Caco-2 (cell line): Measurements from ENCODE around the gene DCP1B. TPM values are rescaled to one million over a fixed set of nuclear protein-coding genes. Genes with fewer than 3 reads are reported as not detected.

Experiments used
- BruUV-seq: library from RNA; stranded (reverse); fragments of 400-500 nt; replicated peaks from 2 replicates; lab custom pipeline; 2021; lab: Mats Ljungman, UMichigan
- CTCF ChIA-PET: fragments of 300-600 bp; sonication (Branson Sonifier 250); formaldehyde crosslinking; loops from one replicate; lab custom pipeline; 2022; ENCODE audit warnings: antibody characterized with exemption; lab: Charles Lee
- POLR2A ChIA-PET: fragments of 300-600 bp; sonication (Branson Sonifier 250); formaldehyde crosslinking; loops from one replicate; lab custom pipeline; 2022; ENCODE audit warnings: antibody characterized with exemption; lab: Charles Lee
- DNase-seq, 2 experiments: peaks; one replicate each; pipeline versions ENCODE4 v3.0.0 to v3.0.0-alpha.2; 2020 to 2022
- H3K27me3 ChIP-seq: replicated peaks from 2 replicates; pipeline ENCODE4 v1.6.0; 2011; ENCODE audit warnings: low read length; ENCODE audit not compliant: control insufficient read depth, insufficient read depth
- H3K36me3 ChIP-seq: 2 replicates; pipeline ENCODE4 v1.5.1; 2011; ENCODE audit warnings: low read length; ENCODE audit not compliant: control insufficient read depth, insufficient read depth
- H3K4me1 ChIP-seq: fragments of 250-450 bp; sonication (Bioruptor Pico); 2 replicates; pipeline ENCODE4 v1.5.1; 2020; ENCODE audit warnings: mild to moderate bottlenecking
- H3K4me3 ChIP-seq: 2 replicates; pipeline ENCODE4 v1.5.1; 2011; ENCODE audit warnings: low read depth, mild to moderate bottlenecking, control low read depth, low read length
- H3K9me3 ChIP-seq: fragments of 250-450 bp; sonication (Bioruptor Pico); 2 replicates; pipeline ENCODE4 v1.5.1; 2020; ENCODE audit warnings: mild to moderate bottlenecking, moderate library complexity
- H3K27ac Mint-ChIP-seq: one replicate; pipeline ENCODE4 v1.8.0; 2022; ENCODE audit warnings: mixed read lengths; ENCODE audit not compliant: unreplicated experiment
- H3K27me3 Mint-ChIP-seq: one replicate; pipeline ENCODE4 v1.8.0; 2022; ENCODE audit warnings: mixed read lengths; ENCODE audit not compliant: insufficient read depth, unreplicated experiment
- H3K36me3 Mint-ChIP-seq: one replicate; pipeline ENCODE4 v1.8.0; 2022; ENCODE audit warnings: mild to moderate bottlenecking, mixed read lengths; ENCODE audit not compliant: insufficient read depth, unreplicated experiment
- H3K4me1 Mint-ChIP-seq: one replicate; pipeline ENCODE4 v1.8.0; 2022; ENCODE audit warnings: low read depth, mixed read lengths; ENCODE audit not compliant: unreplicated experiment
- H3K4me3 Mint-ChIP-seq: one replicate; pipeline ENCODE4 v1.8.0; 2022; ENCODE audit warnings: mild to moderate bottlenecking, moderate library complexity, mixed read lengths; ENCODE audit not compliant: unreplicated experiment
- H3K9me3 Mint-ChIP-seq: one replicate; pipeline ENCODE4 v1.8.0; 2022; ENCODE audit warnings: mixed read lengths; ENCODE audit not compliant: unreplicated experiment
- intact Hi-C: fragments of 100-400 bp; cut with micrococcal nuclease; formaldehyde crosslinking; loops from one replicate; pipeline ENCODE4 v1.10.0; 2022; ENCODE audit not compliant: unreplicated experiment
- total RNA-seq: library from RNA; stranded (reverse); gene quantifications from 2 replicates; pipeline ENCODE4 v1.2.3, GENCODE V29; 2022
- TF ChIP-seq, protein P1 (sequence below), 2 experiments: fragments of 200-600 bp in 1 of 2; IDR thresholded peaks; 1 replicate in 1 of 2; 2 replicates in 1 of 2; pipeline versions ENCODE4 v1.5.1 to v1.8.0; 2011 to 2022; ENCODE audit warnings: antibody characterized with exemption in 1 of 2, control low read depth in 1 of 2, inconsistent platforms in 1 of 2, low read depth in 1 of 2, low read length in 1 of 2, mild to moderate bottlenecking in 1 of 2, moderate library complexity in 1 of 2; ENCODE audit not compliant: insufficient read depth in 1 of 2, severe bottlenecking in 1 of 2, unreplicated experiment in 1 of 2

DCP1B gene
- total RNA-seq, 1 experiment from 2014 or later = 8.2 TPM

DNA sequence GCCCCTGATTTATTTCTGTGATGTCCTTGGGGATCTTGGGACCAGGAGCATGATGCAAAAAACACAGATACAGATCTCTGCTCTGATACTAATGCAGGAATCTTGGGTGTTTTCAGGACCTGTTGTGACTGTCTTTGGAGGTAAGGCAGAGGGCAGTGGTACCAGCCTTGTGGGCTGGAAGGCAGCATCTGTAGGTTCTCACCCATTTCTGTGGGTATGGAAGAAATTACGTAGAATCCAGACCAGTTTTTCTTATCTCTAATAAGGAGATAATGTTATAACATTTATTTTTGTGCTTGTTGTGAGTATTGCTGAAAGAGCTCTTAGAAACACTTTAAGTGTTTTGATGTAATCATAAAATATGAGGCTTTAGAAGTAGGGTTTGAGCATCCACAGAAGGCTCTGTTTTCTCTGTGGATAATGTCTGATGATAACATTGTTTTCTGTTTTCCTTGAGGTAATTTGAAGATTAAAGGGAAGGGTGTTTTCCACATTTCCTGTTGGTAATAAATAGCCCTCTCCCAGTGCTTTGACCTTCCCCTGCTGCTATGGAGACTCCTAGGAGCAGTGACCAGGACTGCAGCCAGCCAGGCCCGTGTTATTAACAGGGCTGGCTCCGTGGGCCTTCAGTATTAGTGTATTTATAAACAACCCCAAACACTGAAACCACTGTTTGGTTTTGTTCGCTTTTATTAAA lies 9.4 kb upstream of the DCP1B start:
- H3K27me3 Mint-ChIP-seq = peaks cover 16% of the 10 kb centered on the region
- H3K27me3 ChIP-seq = no peaks in the 10 kb centered on the region
- no peaks in the 10 kb centered on the region for H3K9me3 ChIP-seq
- no peaks in the 10 kb centered on the region for H3K9me3 Mint-ChIP-seq
- intact Hi-C loops = no loop called here
- no TSS peak for BruUV-seq
- no peak overlapping the region for H3K4me3 Mint-ChIP-seq
- no peaks in the 10 kb centered on the region for H3K36me3 Mint-ChIP-seq
- no peaks in the 10 kb centered on the region for H3K4me1 Mint-ChIP-seq
- no peaks in the 10 kb centered on the region for H3K4me1 ChIP-seq
- H3K4me3 ChIP-seq = no peak overlapping the region
- H3K27ac Mint-ChIP-seq = no peak overlapping the region
- CTCF ChIA-PET = interaction anchor here (0.9 kb wide), 1 partner anchor 9 kb away, joined by 3 read pairs; the partner anchor contains the start of gene DCP1B
- TF ChIP-seq, protein P1, sequence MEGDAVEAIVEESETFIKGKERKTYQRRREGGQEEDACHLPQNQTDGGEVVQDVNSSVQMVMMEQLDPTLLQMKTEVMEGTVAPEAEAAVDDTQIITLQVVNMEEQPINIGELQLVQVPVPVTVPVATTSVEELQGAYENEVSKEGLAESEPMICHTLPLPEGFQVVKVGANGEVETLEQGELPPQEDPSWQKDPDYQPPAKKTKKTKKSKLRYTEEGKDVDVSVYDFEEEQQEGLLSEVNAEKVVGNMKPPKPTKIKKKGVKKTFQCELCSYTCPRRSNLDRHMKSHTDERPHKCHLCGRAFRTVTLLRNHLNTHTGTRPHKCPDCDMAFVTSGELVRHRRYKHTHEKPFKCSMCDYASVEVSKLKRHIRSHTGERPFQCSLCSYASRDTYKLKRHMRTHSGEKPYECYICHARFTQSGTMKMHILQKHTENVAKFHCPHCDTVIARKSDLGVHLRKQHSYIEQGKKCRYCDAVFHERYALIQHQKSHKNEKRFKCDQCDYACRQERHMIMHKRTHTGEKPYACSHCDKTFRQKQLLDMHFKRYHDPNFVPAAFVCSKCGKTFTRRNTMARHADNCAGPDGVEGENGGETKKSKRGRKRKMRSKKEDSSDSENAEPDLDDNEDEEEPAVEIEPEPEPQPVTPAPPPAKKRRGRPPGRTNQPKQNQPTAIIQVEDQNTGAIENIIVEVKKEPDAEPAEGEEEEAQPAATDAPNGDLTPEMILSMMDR (IDR thresholded peaks at IDR 0.05; ENCODE audit: insufficient read depth in 1 of 2, low read depth in 1 of 2, low read length in 1 of 2, severe bottlenecking in 1 of 2, unreplicated experiment in 1 of 2) = no peak
- DNase-seq = no peak
- H3K36me3 ChIP-seq = no peaks in the 10 kb centered on the region
- POLR2A ChIA-PET = no interaction called here

DNA sequence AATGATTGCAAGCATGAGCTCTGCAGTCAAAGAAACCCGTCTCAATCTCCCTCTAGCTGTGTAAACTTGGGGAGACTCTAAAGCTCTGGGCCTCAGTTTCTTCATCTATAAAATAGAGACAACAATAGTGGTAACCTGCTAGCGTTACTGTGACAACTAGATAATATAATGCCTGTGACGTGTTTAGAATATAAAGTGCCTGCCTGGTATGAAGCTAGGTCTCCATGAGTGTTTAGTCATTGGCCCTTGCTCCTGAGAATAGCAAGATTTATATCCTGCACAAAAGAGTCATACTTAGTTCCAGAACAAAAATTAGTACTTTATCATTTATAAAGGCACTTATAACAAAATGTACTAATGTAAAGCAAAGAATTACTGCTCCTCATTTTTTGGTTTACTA lies 8.8 kb upstream of the DCP1B start:
- no peaks in the 10 kb centered on the region for H3K4me1 ChIP-seq

More for the DNA sequence above, 8.8 kb upstream of the DCP1B start:
- intact Hi-C loops = no loop called here
- Mint-ChIP-seq H3K27me3 (peaks cover 15% of the 10 kb centered on the region), H3K4me1 (no peaks in the 10 kb centered on the region), H3K4me3 (no peak overlapping the region), H3K27ac (no peak overlapping the region), H3K36me3 (no peaks in the 10 kb centered on the region), H3K9me3 (no peaks in the 10 kb centered on the region)
- DNase-seq = no peak
- TF ChIP-seq, protein P1 (IDR thresholded peaks at IDR 0.05; ENCODE audit: insufficient read depth in 1 of 2, low read depth in 1 of 2, low read length in 1 of 2, severe bottlenecking in 1 of 2, unreplicated experiment in 1 of 2) = no peak
- ChIA-PET CTCF (interaction anchor here (0.9 kb wide), 1 partner anchor 9 kb away, joined by 3 read pairs; the partner anchor contains the start of gene DCP1B), POLR2A (no interaction called here)
- H3K27me3 ChIP-seq = no peaks in the 10 kb centered on the region
- H3K36me3 ChIP-seq = no peaks in the 10 kb centered on the region
- no peaks in the 10 kb centered on the region for H3K9me3 ChIP-seq
- no peak overlapping the region for H3K4me3 ChIP-seq
- no TSS peak for BruUV-seq
